Airway epithelial cell (primary cell): Measurements from ENCODE around the gene FAM32A. TPM values are rescaled to one million over a fixed set of nuclear protein-coding genes. Genes with fewer than 3 reads are reported as not detected.

ENCODE experiments used
- total RNA-seq: library from RNA; depleted of rRNA; stranded (reverse); fragments of >200 nt; gene quantifications from 2 replicates; pipeline ENCODE4 v1.2.3, GENCODE V29; 2015

Gene FAM32A
- total RNA-seq = 76.8 and 83.1 TPM in 2 replicates

DNA sequence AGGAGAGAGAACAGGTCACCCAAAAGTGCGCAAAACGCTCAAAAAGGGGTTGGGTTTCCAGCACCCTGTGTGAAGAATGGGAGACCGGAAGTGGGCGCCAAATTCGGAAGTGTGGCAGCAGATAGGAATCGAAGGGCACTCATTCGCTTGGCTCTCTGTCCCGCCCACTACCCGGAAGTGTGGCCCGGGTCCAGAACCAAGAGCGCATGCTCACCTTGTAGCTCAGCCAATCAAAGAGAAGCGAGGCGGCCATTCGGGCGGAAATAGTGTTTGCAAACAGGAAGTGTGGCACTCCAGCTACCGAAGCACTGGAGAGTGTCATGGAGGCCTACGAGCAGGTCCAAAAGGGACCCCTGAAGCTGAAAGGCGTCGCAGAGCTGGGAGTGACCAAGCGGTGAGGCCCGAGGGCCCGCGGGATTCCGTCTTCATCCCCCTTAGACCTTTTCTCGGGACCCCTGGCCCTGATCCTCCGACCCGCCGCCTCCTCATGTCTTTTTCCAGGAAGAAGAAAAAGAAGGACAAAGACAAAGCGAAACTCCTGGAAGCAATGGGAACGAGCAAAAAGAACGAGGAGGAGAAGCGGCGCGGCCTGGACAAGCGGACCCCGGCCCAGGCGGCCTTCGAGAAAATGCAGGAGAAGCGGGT is at the start of gene FAM32A:
FAM32A (plus strand) TSS at position 288 of the 645 bp plus-strand sequence; CDS start at position 321, 33 bp downstream.

DNA sequence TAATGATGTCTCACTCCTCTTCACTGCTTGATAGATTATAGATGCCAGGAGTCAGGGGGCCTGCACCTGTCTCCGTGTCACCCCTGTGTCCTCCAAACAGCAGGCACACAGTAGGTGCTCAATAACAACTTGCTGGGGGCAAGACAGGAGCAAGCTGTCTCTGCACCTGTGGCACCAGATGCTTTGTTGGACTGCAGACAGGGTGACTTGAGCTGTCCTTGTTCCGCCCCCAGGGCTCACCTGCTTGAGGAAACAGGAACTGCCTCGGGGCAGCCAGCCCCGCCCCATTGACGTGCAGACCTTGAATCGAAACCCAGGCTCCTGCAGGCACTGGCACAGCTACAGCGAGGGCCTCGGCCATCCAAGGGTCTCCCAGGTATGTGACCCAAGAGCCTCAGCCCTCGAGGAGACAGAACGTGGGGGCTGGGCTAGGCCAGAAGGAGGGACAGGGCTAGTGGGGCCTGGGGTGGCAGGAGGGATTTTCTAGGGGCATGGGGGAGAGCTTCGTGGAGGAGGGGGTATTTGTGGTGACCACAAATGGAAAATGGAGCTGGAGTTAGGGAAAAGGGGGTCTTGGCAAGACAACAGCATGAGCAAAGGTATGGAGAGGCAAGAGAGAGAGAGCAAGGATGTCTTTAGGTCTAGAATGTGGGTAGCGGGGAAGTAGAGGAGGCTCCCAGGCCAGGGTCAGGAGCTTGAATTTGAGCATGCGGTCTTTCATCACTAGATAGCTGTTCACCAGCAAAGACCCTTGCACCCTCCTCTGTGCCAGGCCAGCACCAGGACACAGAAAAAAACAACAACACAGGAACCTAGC is 41.6 kb upstream of the FAM32A start, which contains the start of gene HSH2D:
HSH2D (plus strand) TSS at position 287 of the 817 bp plus-strand sequence. CDS start 5,066 bp downstream, outside the sequence.

DNA sequence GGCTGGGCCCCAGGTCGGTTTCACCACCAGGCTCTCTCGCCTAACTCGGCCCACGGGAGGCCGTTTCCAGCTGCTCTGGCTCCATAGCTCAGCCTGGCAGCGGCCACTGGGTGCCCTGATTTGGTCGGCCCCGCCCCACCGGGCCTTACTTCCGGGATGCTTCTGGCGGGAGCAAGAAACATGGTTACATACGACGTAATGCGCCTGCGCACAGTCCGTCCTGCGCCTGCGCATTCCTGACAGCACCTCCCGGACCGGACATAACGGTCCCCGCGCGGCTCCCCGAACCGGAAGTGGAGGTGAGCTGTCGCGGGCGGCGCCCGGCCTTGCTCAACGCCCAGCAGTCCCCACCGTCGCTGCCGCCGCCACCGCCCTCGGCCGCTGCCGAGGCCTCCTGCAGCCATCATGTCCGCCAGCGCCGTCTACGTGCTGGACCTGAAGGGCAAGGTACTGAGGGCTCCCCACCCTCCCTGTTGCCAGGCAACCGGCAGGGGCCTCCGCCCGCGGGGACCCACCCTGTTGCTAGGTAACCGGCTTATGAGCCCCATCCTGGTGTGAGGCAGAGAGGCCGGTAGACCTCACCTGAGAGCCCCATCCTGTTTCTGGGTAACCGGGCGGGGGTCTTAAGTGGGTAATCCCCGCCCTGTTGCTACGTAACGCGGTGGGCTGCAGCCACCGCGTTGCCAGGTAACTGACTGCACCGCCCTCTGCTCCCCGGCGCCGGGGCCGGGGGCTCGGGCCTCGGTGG is 12.6 kb downstream of the FAM32A start, which contains the start of gene AP1M1:
AP1M1 (plus strand) TSS at position 290 of the 748 bp plus-strand sequence; CDS start at position 406, 116 bp downstream.

Other genes starting within 250 kb of the FAM32A start
- gene OR10H4, start 236.4 kb upstream of the FAM32A start, total RNA-seq = not detected in 2 replicates
- gene TPM4, start 108.9 kb upstream of the FAM32A start, total RNA-seq = 476 and 560 TPM in 2 replicates
- gene RAB8A, start 73.5 kb upstream of the FAM32A start, total RNA-seq = 55.9 and 68.3 TPM in 2 replicates
- 0.85 TPM in 1 of 2 replicates, not detected in the other for gene HSH2D, start 41.7 kb upstream of the FAM32A start, total RNA-seq
- not detected in 2 replicates for gene CIB3, start 11.9 kb upstream of the FAM32A start, total RNA-seq
- 49.7 and 61.1 TPM in 2 replicates for gene AP1M1, start 12.5 kb downstream of the FAM32A start, total RNA-seq
- 0.37 and 1.1 TPM in 2 replicates for gene KLF2, start 139.4 kb downstream of the FAM32A start, total RNA-seq